GM21360 (cell line): ENCODE measurements around the gene SLAMF6.
A peak's percentile ranks its signal among the peaks of the same experiment; 100 is the strongest.
"Not testable (repeated sequence)": the region's sequence is repeated elsewhere in the genome, so short reads cannot be mapped to it uniquely, and the experiment has no call there.

ENCODE experiments used
- ATAC-seq: cut with Tn5 transposase; IDR thresholded peaks from one replicate; pipeline ENCODE4 v1.9.1; 2021; ENCODE audit warnings: mild to moderate bottlenecking, moderate library complexity; ENCODE audit not compliant: unreplicated experiment

Gene SLAMF6

DNA sequence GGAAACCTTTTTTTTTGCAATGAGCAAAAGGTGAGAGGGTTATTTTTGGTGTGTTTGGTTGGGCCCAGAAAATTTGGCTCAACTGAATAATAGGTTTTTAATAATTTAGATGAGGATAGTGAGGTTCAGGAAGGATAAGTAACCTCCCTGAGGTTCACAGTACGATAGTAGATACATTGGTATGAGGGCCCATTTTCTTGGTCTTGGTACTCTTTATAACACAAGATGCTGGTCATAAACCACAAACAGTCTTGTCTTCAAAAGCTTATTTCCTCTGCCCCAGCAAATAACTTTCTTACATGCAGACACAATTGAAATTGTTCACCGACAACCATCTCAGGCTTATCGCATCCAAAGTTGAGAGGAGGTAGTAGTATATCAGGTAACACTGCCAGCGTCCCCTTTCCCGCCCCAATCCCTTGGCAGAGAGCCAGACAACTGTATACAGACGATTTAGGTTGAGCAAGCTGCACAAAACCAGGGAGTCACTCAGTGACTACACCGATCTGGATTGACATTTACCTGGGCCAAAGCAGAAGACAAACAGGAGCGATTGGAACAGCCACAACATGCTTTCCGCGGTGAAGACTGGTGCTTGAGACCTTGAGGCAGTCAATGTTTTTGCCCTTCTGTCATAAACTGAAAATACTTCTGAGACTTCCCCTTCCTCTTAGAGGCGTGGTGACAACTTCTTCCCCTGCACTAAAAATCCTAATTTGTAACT lies at the start of gene SLAMF6:
TSS of gene SLAMF6 (minus strand) at position 634 of the 724 bp plus-strand sequence. CDS start at position 571, 63 bp downstream.
- no peak for ATAC-seq

- ATAC-seq = no peak
These were observed 47.8 kb upstream of the SLAMF6 start for GRCh38 chr1:160570840-160571239.

GRCh38 chr1:160569806-160570205 lies 46.8 kb upstream of the SLAMF6 start:
- ATAC-seq = no peak

- ATAC-seq = peak; percentile 45
These were observed 45.0 kb upstream of the SLAMF6 start for GRCh38 chr1:160567858-160568682.

DNA sequence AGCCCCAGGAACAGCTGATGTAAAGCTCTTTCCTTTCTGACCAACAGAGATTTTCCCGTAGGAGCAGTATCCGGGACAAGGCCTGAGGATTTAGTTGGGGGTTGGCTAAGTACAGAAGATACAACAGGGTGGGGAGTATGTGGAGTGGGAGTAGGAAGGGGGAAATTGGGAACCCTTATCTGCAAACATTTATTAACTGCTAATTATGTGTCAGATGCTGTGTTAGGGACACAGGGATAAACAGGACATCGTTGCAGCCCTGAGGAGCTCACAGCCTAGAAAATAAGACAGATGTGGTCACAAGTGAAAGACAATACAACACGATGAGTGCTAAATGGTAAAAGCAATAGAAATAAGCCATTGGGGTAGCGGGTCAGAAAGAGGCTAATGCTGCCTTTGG lies 44.3 kb upstream of the SLAMF6 start:
- no peak for ATAC-seq

GRCh38 chr1:160565564-160565963 lies 42.5 kb upstream of the SLAMF6 start:
- ATAC-seq = no peak

- not testable (repeated sequence) for ATAC-seq
These were observed 40.2 kb upstream of the SLAMF6 start for GRCh38 chr1:160563230-160563629.

DNA sequence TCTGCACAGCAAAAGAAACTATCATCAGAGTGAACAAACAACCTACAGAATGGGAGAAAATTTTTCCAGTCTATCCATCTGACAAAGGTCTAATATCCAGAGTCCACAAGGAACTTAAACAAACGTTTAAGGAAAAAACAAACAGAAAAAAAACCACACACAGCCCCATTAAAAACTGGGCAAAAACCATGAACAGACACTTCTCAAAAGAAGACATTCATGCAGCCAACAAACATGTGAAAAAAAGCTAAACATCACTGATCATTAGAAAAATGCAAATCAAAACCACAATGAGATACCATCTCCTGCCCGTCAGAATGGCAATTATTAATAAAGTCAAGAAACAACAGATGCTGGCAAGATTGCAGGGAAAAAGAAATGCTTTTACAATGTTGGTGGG lies 39.7 kb upstream of the SLAMF6 start:
- ATAC-seq = not testable (repeated sequence)

DNA sequence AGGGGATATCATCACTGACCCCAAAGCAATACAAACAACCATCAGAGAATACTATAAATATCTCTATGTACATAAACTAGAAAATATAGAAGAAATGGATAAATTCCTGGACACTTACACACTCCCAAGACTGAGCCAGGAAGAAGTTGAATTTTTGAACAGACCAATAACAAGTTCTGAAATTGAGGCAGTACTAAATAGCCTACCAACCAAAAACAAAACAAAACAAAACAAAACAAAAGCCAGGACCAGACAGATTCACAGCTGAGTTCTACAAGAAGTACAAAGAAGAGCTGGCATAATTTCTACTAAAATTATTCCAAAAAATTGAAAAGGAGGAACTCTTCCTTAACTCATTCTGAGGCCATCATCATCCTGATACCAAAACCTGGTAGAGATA lies 37.8 kb upstream of the SLAMF6 start:
- ATAC-seq = no peak

- ATAC-seq = no peak
These were observed 37.1 kb upstream of the SLAMF6 start for GRCh38 chr1:160560045-160560705.

DNA sequence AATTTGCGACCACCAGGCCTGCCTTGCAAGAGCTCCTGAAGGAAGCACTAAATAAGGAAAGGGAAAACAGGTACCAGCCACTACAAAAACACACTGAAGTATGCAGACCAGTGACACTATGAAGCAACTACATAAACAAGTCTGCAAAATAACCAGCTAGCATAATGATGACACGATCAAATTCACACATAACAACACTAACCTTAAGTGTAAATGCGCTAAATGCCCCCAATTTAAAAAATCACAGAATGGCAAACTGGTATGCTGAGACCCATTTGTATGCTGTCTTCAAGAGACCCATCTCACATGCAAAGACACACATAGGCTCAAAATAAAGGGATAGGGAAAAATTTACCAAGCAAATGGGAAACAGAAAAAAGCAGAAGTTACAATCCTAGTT lies 36.4 kb upstream of the SLAMF6 start:
- ATAC-seq = not testable (repeated sequence)

GRCh38 chr1:160558660-160559380 lies 35.8 kb upstream of the SLAMF6 start:
- ATAC-seq = no peak

- ATAC-seq = no peak
These were observed 30.7 kb upstream of the SLAMF6 start for GRCh38 chr1:160553778-160554177.

GRCh38 chr1:160552425-160552824 lies 29.4 kb upstream of the SLAMF6 start:
- no peak for ATAC-seq

DNA sequence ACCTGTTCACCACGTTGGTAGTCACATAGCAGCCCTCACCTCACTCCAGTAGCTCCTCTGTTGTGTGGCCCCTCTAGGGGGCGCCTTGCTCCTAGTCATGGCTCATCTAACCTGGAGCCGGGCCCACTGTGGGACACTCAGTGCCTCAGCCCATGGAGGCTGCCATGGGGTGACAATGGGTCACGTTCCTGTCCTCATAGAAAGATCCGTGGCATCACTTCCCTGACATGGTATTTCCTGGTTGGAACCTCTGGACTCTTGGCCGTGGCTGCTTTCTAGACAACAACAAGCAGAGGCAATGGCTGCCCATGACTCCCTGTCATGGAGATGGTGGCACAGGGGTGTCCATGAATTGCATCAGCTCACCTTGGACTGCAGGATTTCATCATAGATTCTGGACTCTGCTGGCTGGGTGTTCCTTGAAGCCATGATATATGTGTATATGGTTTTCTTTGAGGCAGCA lies 27.5 kb upstream of the SLAMF6 start:
- ATAC-seq = no peak

GRCh38 chr1:160549665-160550006 lies 26.6 kb upstream of the SLAMF6 start:
- no peak for ATAC-seq

DNA sequence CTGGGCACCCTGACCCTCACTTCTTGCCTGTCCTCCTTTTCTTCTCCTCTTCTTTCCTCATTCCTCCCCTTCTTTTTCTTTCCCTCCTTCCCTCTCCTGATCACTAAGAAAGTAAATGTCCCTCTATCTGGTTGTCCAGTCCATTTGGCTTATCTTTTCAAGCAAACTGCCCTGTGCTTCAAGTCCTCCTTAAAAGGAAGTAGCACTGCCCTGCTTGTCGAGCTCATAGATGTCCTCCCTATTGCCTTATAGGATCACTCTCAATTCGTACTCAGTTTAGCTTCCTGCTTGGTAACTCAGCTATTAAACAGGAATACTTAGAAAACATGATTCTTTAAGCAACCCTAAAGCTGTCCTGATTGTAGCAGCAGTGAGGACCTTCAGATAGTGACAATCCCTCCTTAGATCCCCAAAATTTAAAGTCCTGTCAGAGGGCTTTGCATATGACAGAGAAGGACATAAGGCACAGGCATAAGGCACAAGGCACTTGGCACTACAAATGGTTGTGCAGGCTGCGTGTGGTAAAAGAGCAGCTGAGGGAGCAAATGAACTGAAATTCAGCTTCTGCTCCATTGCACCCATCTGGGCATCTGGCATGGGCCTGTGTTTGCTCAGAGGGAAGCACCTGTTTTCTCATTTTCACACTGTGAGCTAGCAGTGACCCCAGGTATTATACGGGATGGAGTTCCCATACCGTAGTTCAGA lies 26.1 kb upstream of the SLAMF6 start:
- ATAC-seq = peak; percentile 46

- peak; percentile 37 for ATAC-seq
These were observed 25.1 kb upstream of the SLAMF6 start for GRCh38 chr1:160548183-160548582.

GRCh38 chr1:160547422-160547821 lies 24.4 kb upstream of the SLAMF6 start:
- ATAC-seq = no peak

- ATAC-seq = no peak
These were observed 23.9 kb upstream of the SLAMF6 start for GRCh38 chr1:160546942-160547341.
